C4-2B (cell line): ENCODE data around the gene USP6NL.

Experiments used
- H3K27ac ChIP-seq: fragments of 450-650 bp; 2 replicates; pipeline ENCODE4 v1.5.1; 2017
- ZFX ChIP-seq: fragments of 450-650 bp; IDR thresholded peaks from 2 replicates; pipeline ENCODE4 v1.6.1; 2017
- TF ChIP-seq, protein P1 (sequence below): fragments of 450-650 bp; conservative IDR thresholded peaks from 2 replicates; pipeline ENCODE4 v1.5.1; 2017; ENCODE audit warnings: mild to moderate bottlenecking

The USP6NL gene

DNA sequence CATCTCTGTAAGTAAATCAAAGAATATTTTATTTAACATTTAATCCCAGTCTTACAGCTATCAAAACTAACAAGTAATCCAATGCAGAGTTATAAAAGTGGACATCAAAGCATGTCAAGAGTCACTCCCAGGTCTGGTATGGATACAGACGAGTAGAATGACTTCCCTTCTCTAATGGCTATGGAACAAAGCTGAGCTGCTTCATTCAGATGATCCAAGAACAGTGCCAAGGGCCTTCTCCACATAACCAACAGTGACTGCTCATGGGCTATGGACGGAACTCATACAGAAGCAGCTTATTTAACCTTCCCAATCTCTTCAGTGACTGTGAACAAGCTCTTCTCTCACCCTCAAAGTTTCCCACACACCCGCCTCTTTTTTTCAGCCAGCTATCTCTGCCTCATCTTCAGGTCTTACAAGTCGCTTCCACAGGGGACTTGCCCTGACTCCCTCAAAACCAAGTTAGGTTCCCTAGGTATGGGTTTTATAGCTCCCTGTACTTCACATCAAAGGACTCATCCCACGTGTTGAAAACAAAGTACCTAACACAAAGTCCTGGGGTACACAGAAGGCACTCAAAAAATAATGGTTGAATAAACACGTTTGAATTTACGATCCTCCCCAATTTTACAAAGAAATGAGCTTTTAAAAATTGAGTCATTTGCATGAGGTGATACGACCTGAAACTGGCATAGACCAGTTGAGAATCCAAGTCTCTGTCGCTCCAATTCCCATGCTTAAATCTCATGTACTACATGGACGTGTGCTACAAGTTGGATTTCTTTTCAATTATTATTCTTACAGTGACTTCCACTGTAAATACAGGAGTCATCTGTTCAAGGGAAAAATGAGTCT is 3.1 kb downstream of the USP6NL start:
- TF ChIP-seq, protein P1, sequence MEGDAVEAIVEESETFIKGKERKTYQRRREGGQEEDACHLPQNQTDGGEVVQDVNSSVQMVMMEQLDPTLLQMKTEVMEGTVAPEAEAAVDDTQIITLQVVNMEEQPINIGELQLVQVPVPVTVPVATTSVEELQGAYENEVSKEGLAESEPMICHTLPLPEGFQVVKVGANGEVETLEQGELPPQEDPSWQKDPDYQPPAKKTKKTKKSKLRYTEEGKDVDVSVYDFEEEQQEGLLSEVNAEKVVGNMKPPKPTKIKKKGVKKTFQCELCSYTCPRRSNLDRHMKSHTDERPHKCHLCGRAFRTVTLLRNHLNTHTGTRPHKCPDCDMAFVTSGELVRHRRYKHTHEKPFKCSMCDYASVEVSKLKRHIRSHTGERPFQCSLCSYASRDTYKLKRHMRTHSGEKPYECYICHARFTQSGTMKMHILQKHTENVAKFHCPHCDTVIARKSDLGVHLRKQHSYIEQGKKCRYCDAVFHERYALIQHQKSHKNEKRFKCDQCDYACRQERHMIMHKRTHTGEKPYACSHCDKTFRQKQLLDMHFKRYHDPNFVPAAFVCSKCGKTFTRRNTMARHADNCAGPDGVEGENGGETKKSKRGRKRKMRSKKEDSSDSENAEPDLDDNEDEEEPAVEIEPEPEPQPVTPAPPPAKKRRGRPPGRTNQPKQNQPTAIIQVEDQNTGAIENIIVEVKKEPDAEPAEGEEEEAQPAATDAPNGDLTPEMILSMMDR, result no peak
- TF ChIP-seq ZFX, result no peak
- H3K27ac ChIP-seq, result no peak overlapping the region

DNA sequence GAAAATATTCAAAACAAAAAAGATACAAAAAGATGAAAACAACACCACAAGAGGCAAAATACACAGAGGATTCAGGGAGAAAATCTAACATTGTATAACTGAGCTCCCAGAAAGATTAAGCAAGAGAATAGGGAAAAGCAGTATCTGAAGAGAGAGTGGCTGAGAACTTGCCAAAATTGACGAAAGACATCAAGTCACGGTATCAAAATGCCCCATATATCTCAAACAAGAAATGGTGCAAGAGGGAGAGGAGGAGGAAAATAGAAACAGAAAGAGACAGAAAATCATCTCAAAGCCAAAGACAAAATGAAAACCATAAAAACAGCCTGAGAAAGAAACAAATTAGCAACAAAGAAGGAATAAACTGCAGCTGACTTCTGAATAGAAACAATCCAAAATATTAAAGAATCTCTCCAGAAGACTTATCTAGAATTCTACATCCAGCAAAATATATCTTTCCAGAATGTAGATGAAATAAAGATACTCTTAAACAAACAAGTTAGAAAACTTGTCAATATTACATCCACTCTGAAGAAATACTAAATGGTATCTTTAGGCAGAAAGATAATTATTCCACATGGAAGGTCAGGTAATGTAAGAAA is 5.5 kb downstream of the USP6NL start:
- TF ChIP-seq ZFX, result no peak
- TF ChIP-seq, protein P1, result no peak
- no peak overlapping the region for H3K27ac ChIP-seq

DNA sequence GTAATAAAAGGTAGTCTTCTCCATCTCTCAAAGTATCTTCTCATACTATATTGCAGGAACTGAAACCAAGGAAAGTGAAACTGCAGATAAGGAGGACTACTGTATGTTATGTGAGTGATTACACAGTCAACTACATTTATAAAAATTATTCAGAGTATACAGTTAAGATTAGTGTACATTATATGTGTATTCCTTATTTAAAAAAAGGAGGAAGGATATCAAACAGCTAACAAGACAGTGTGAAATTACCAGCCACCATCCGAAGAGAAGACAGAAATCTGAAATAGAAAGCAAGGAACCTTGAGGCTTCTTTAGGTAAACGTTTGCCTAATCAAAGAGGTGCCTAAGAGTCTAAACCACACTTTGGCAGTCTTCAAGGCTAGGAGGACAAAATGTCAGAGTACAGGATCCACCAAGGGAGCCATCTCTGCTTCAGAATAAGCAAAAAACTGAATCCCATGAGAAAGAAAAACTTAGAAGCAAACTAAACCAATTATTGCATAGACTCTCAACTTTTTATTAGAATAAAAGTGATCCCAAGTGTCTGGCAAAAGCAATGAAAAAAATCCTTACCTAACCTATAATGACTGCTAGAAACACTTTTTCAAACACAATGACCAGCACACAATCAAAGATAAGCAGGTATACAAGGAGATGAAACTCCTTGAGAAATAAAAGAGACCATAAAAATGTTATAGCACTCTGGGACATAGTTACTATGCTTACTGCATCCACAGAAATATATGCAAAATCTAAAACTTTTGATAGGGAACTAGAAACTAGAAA is 6.4 kb downstream of the USP6NL start:
- TF ChIP-seq, protein P1, result no peak
- no peak for TF ChIP-seq ZFX
- no peak overlapping the region for H3K27ac ChIP-seq

DNA sequence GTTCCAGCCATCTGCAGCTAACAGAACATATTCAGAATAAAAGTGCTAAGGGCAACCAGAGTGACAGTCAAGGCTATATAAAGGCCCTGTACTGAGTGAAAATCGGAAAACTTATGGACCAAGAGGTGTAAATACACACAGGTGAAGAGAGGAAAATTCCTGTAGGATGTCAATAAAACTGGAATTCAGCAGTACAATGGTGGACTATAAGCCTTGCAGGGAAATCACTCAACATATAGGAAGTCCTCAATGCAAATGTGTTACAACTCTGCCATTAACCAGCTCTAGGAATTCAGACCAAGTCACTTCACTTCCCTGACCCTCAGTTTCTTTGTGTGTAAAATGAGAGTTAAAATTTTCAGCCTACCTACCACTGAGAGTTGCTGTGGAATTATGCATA is 7.7 kb downstream of the USP6NL start:
- TF ChIP-seq, protein P1, result no peak
- TF ChIP-seq ZFX, result no peak

DNA sequence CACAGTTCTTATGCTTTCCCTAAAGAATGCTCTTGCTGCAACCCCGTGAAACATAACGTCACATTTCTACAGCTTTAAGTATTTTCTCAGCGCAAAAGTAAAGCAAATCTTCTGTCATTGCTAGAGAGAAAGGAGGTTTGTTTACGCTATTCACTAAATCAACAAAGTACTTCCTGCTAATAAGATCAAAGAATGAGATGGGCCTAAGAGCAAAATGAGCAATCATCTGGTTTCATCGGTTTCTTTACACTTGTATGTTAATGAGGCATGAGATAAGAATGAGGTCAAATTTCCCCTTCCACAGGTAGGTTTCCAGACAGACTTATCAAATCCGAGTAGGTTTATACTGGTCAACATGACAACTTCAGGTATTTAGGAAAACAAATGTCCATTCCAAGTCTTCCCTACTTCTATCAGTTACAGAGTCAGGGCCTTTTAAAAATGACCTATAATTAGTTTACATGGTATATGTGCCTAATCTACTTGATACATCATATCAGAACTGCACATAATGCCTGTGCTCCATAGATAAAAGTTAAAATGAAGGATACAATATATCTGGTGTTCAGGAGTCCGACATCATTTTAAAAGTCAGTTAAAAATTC is 8.4 kb downstream of the USP6NL start:
- TF ChIP-seq ZFX, result no peak
- TF ChIP-seq, protein P1, result no peak
- H3K27ac ChIP-seq, result no peak overlapping the region

More for the DNA sequence above, 7.7 kb downstream of the USP6NL start:
- H3K27ac ChIP-seq, result no peak overlapping the region

DNA sequence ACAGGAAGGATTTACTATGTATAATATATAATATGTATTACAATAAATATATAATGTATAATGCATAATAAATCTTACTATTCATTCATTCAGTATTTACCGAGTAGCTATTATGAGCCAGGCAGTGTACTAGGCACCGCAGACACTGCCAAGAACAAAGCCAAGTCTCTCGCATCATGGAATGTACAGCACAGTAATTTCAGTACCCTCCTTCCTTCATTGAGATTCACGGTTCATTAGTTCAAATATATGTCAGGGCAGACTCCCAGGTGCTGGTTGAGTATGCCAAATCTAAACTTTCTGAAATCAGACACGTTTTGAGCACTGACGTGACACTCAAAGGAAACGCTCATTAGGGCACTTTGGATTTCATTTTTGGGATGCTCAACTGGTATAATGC is 9.1 kb downstream of the USP6NL start:
- no peak overlapping the region for H3K27ac ChIP-seq
- TF ChIP-seq ZFX, result no peak
- TF ChIP-seq, protein P1, result no peak
